Naive thymus-derived CD4-positive, alpha-beta T cell (primary cell): ENCODE data around the gene FAM228A. TPM values are rescaled to one million over a fixed set of nuclear protein-coding genes. Genes with fewer than 3 reads are reported as not detected.

Source experiments
- ATAC-seq: fragments of 150-1000 bp; cut with Tn5 transposase; 2 replicates; pipeline ENCODE4 v1.10.0; 2021; ENCODE audit warnings: mild to moderate bottlenecking, moderate library complexity
- CTCF ChIA-PET: fragments of 350-600 bp; sonication (Branson Sonifier 250); formaldehyde crosslinking; loops from one replicate; lab custom pipeline; 2021; ENCODE audit warnings: antibody characterized with exemption; lab: Charles Lee
- POLR2A ChIA-PET: fragments of 350-600 bp; sonication (Branson Sonifier 250); formaldehyde crosslinking; loops from one replicate; lab custom pipeline; 2021; ENCODE audit warnings: antibody characterized with exemption, inconsistent platforms; lab: Charles Lee
- DNase-seq, 9 donors: peaks; one replicate each; pipeline versions ENCODE4 v3.0.0 to v3.0.0-alpha.2; 2020 to 2022; ENCODE audit warnings: mixed read lengths in 1 of 9
- H3K27ac ChIP-seq: one replicate; pipeline ENCODE4 v1.7.0; 2013; ENCODE audit warnings: mild to moderate bottlenecking, low read depth, low read length, moderate library complexity
- H3K27me3 ChIP-seq, 2 donors: one replicate each; pipeline ENCODE4 v1.7.0; 2013; ENCODE audit warnings: low read length in 2 of 2, mild to moderate bottlenecking in 2 of 2, moderate library complexity in 2 of 2; ENCODE audit not compliant: control insufficient read depth in 2 of 2, insufficient read depth in 2 of 2
- H3K36me3 ChIP-seq, 3 experiments: 1 replicate in 2 of 3; 2 replicates in 1 of 3; pipeline ENCODE4 v1.7.0; 2013; ENCODE audit warnings: low read length in 3 of 3, mild to moderate bottlenecking in 3 of 3, moderate library complexity in 1 of 3; ENCODE audit not compliant: insufficient read depth in 3 of 3, control insufficient read depth in 2 of 3
- H3K4me1 ChIP-seq, 2 donors: one replicate each; pipeline ENCODE4 v1.7.0; 2013; ENCODE audit warnings: low read length in 2 of 2, mild to moderate bottlenecking in 2 of 2, moderate library complexity in 1 of 2; ENCODE audit not compliant: control insufficient read depth in 2 of 2, insufficient read depth in 2 of 2
- H3K4me3 ChIP-seq: 2 replicates; pipeline ENCODE4 v1.7.0; 2013; ENCODE audit warnings: mild to moderate bottlenecking, low read length
- H3K9me3 ChIP-seq, 3 experiments: 1 replicate in 2 of 3; 2 replicates in 1 of 3; pipeline ENCODE4 v1.7.0; 2013; ENCODE audit warnings: low read length in 3 of 3; ENCODE audit not compliant: control insufficient read depth in 2 of 3
- H3K27ac Mint-ChIP-seq, 9 donors: one replicate each; pipeline ENCODE4 v1.8.0; 2020 to 2022; ENCODE audit warnings: mixed read lengths in 9 of 9, mild to moderate bottlenecking in 8 of 9, moderate library complexity in 5 of 9, inconsistent platforms in 2 of 9
- H3K27me3 Mint-ChIP-seq, 5 donors: one replicate each; pipeline ENCODE4 v1.8.0; 2021 to 2022; ENCODE audit warnings: mixed read lengths in 5 of 5, mild to moderate bottlenecking in 1 of 5
- H3K36me3 Mint-ChIP-seq, 5 donors: one replicate each; pipeline ENCODE4 v1.8.0; 2020 to 2022; ENCODE audit warnings: mixed read lengths in 5 of 5, mild to moderate bottlenecking in 3 of 5, inconsistent platforms in 1 of 5
- H3K4me1 Mint-ChIP-seq, 7 donors: one replicate each; pipeline ENCODE4 v1.8.0; 2020 to 2022; ENCODE audit warnings: mixed read lengths in 7 of 7, mild to moderate bottlenecking in 3 of 7, inconsistent platforms in 1 of 7
- H3K4me3 Mint-ChIP-seq, 10 donors: one replicate each; pipeline ENCODE4 v1.8.0; 2020 to 2022; ENCODE audit warnings: mild to moderate bottlenecking in 10 of 10, mixed read lengths in 10 of 10, moderate library complexity in 6 of 10, inconsistent platforms in 2 of 10
- H3K9me3 Mint-ChIP-seq, 11 donors: one replicate each; pipeline ENCODE4 v1.8.0; 2020 to 2022; ENCODE audit warnings: mixed read lengths in 11 of 11, mild to moderate bottlenecking in 4 of 11, inconsistent platforms in 1 of 11, moderate library complexity in 1 of 11
- intact Hi-C, 2 donors: fragments of 100-400 bp; cut with micrococcal nuclease; formaldehyde crosslinking; loops; one replicate each; pipeline ENCODE4 v1.15.1; 2023
- polyA plus RNA-seq, 2 donors: library from polyadenylated mRNA; unstranded; fragments of 300-500 nt; fragmentation: Illumina TruSeq; gene quantifications; one replicate each; pipeline ENCODE4 v1.2.3, GENCODE V29; 2021
- total RNA-seq, 6 experiments: library from RNA in 5 of 6; stranded (reverse) in 5 of 6; gene quantifications; 1 replicate in 5 of 6; 2 replicates in 1 of 6; pipeline ENCODE4 v1.2.3 and lab custom pipeline; 2021 to 2026

The FAM228A gene
- total and polyA plus RNA-seq, 7 experiments from 2014 or later: 0.54 to 1.4 (median 0.63) TPM; not detected in 4

DNA sequence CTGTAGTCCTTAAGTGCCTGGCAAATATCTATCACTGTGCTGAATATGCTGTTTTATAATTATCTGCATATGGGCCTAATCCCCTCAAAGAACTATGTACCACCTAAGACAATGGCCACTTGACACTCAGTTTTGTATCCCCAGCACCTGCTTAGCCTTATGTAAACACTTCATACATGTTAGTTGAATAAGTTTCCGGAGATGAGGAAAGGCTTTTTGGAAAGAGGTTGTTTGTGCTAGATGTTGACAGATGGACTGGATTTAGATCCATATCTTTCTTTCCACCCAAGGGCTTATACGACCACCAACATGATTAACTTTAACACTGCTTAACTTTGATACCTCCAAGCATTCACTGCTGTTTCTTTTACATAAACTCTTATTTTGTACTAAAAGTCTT, 63.3 kb downstream of the FAM228A start:
- H3K36me3 ChIP-seq: peaks cover 0 to 8% (median 2%) of the 10 kb centered on the region in 3 experiments
- intact Hi-C loops: loop anchor here in 1 of 2 donors (10.0 kb wide), 1 partner anchor 413 kb away; no protein-coding TSS in a partner anchor
- no peaks in the 10 kb centered on the region for H3K9me3 ChIP-seq
- no peak overlapping the region for H3K4me3 ChIP-seq
- H3K27ac Mint-ChIP-seq: peak overlapping the region in 3 of 9 donors; percentile 3 to 17 (median 11)
- no peaks in the 10 kb centered on the region for H3K27me3 ChIP-seq
- H3K36me3 Mint-ChIP-seq: peaks cover 2 to 34% (median 12%) of the 10 kb centered on the region in 5 donors
- ATAC-seq (no peak), DNase-seq (no peak)
- H3K27me3 Mint-ChIP-seq: no peaks in the 10 kb centered on the region
- no peaks in the 10 kb centered on the region for H3K4me1 ChIP-seq
- POLR2A ChIA-PET: no interaction called here
- H3K27ac ChIP-seq: no peak overlapping the region
- no peaks in the 10 kb centered on the region for H3K9me3 Mint-ChIP-seq
- CTCF ChIA-PET: interaction anchor here (0.8 kb wide), 1 partner anchor 65 kb away, joined by 4 read pairs; no protein-coding TSS in a partner anchor
- peaks cover 0 to 9% (median 0%) of the 10 kb centered on the region in 7 donors for H3K4me1 Mint-ChIP-seq
- no peak overlapping the region for H3K4me3 Mint-ChIP-seq

DNA sequence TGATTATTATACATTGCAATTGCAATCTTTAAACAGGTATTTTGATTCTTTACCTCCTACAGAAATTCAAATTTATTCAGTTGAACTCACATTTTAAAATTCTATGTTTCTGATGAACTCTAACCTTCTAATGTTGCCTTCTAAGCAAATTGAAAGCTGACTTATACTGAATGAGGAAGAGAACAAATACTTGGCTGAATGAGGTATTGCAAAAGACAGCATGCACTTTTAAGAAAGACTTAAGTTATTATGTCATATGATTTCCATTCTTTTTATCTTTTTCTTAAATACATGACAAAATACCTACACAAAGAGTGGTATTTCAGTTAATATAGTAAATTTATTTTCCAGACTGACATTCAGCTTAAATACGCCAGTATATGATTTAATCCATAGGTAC, 64.7 kb downstream of the FAM228A start:
- no peak for DNase-seq
- Mint-ChIP-seq H3K27ac (no peak overlapping the region), H3K27me3 (no peaks in the 10 kb centered on the region), H3K4me3 (no peak overlapping the region), H3K4me1 (peaks cover 0 to 9% (median 0%) of the 10 kb centered on the region in 7 donors), H3K9me3 (no peaks in the 10 kb centered on the region), H3K36me3 (peaks cover 0 to 29% (median 9%) of the 10 kb centered on the region in 5 donors)
- CTCF ChIA-PET: no interaction called here
- POLR2A ChIA-PET: no interaction called here
- Histone ChIP-seq H3K36me3 (peaks cover 3 to 22% (median 8%) of the 10 kb centered on the region in 3 experiments), H3K4me3 (no peak overlapping the region), H3K27ac (no peak overlapping the region), H3K27me3 (no peaks in the 10 kb centered on the region), H3K4me1 (no peaks in the 10 kb centered on the region), H3K9me3 (no peaks in the 10 kb centered on the region)
- intact Hi-C loops: loop anchor here in 1 of 2 donors (10.0 kb wide), 1 partner anchor 415 kb away; no protein-coding TSS in a partner anchor
- no peak for ATAC-seq

Other genes starting within 250 kb of the FAM228A start
- gene ATAD2B, start 247.9 kb upstream of the FAM228A start, total RNA-seq: 10 to 100 TPM; 31.8 to 55.8 (median 43.3) TPM
- 10 to 100 TPM; 10.2 to 13.0 TPM for gene ATAD2B, start 247.9 kb upstream of the FAM228A start, polyA plus RNA-seq
- gene UBXN2A, start 234.6 kb upstream of the FAM228A start, total RNA-seq: 10 to 100 TPM; 11.5 to 13.5 (median 12.4) TPM
- 1 to 10 TPM; 9.2 to 9.7 TPM for gene UBXN2A, start 234.6 kb upstream of the FAM228A start, polyA plus RNA-seq
- under 1 TPM in 2 of 5 experiments, not detected in 3; 0.22 to 0.76 TPM for gene MFSD2B, start 165.0 kb upstream of the FAM228A start, total RNA-seq
- not detected for gene MFSD2B, start 165.0 kb upstream of the FAM228A start, polyA plus RNA-seq
- 10 to 100 TPM in 3 of 5 experiments, 1 to 10 TPM in 2; 3.9 to 22.1 (median 17.8) TPM for gene WDCP, start 127.7 kb upstream of the FAM228A start, total RNA-seq
- gene WDCP, start 127.7 kb upstream of the FAM228A start, polyA plus RNA-seq: 1 to 10 TPM; 4.4 to 9.4 TPM
- 1 to 10 TPM in 1 of 5 experiments, not detected in 4; 2.7 TPM for gene FKBP1B, start 125.3 kb upstream of the FAM228A start, total RNA-seq
- gene FKBP1B, start 125.3 kb upstream of the FAM228A start, polyA plus RNA-seq: not detected
- gene SF3B6, start 98.7 kb upstream of the FAM228A start, total RNA-seq: 100 to 1,000 TPM in 1 of 5 experiments, 10 to 100 TPM in 4; 42.4 to 100 (median 49.7) TPM
- 100 to 1,000 TPM; 114 to 231 TPM for gene SF3B6, start 98.7 kb upstream of the FAM228A start, polyA plus RNA-seq
- 1 to 10 TPM in 3 of 5 experiments, under 1 TPM in 2; 0.49 to 5.0 (median 1.7) TPM for gene TP53I3, start 90.2 kb upstream of the FAM228A start, total RNA-seq
- gene TP53I3, start 90.2 kb upstream of the FAM228A start, polyA plus RNA-seq: under 1 TPM in 1 of 2 donors, not detected in 1; 0.24 TPM
- gene PFN4, start 51.7 kb upstream of the FAM228A start, total RNA-seq: not detected
- not detected for gene PFN4, start 51.7 kb upstream of the FAM228A start, polyA plus RNA-seq
- 10 to 100 TPM in 4 of 5 experiments, 1 to 10 TPM in 1; 7.8 to 27.5 (median 24.8) TPM for gene FAM228B, start 51.6 kb upstream of the FAM228A start, total RNA-seq
- 1 to 10 TPM; 5.2 to 9.5 TPM for gene FAM228B, start 51.6 kb upstream of the FAM228A start, polyA plus RNA-seq
- gene ITSN2, start 185.5 kb downstream of the FAM228A start, total RNA-seq: 100 to 1,000 TPM in 3 of 5 experiments, 10 to 100 TPM in 2; 79.2 to 133 (median 106) TPM
- gene ITSN2, start 185.5 kb downstream of the FAM228A start, polyA plus RNA-seq: 10 to 100 TPM; 53.0 to 70.8 TPM